ENCODE results near the gene SV2A. TPM values are rescaled to one million over a fixed set of nuclear protein-coding genes. Genes with fewer than 3 reads are reported as not detected.
"Not testable (repeated sequence)": the region's sequence is repeated elsewhere in the genome, so short reads cannot be mapped to it uniquely, and the experiment has no call there.

SV2A gene
- total RNA-seq, 1 donor from 2014 or later, result 0.07 TPM

GRCh38 chr1:149888247-149888998 lies 29.2 kb downstream of the SV2A start:
- H3K36me3 Mint-ChIP-seq (ENCODE audit: low read depth), result peaks cover 2% of the 10 kb centered on the region
- ATAC-seq (ENCODE audit: low read depth) (peak; percentile 29), DNase-seq (peak; percentile 53)
- intact Hi-C loops (cut with micrococcal nuclease), result loop anchor here (1.0 kb wide), 6 partner anchors 11 to 346 kb away; partner anchors contain the start of genes BOLA1 and SF3B4
- H3K4me1 Mint-ChIP-seq, result no peaks in the 10 kb centered on the region
- H3K27ac Mint-ChIP-seq, result no peak overlapping the region
- TF ChIP-seq CTCF (IDR thresholded peaks at IDR 0.05), result peak; percentile 54
- ChIA-PET CTCF (interaction anchor here (0.6 to 2.1 kb wide), 11 partner anchors 11 to 299 kb away, joined by 3 to 10 read pairs (median 3); partner anchors contain the start of gene BOLA1), POLR2A (interaction anchor here (0.5 to 7.3 kb wide), 38 partner anchors 9 to 988 kb away, joined by 3 to 311 read pairs (median 8); partner anchors contain the start of genes ANP32E, APH1A, ARNT and BOLA1)
- H3K4me3 Mint-ChIP-seq, result no peak overlapping the region
- no peaks in the 10 kb centered on the region for H3K9me3 Mint-ChIP-seq
- no peaks in the 10 kb centered on the region for H3K27me3 Mint-ChIP-seq

DNA sequence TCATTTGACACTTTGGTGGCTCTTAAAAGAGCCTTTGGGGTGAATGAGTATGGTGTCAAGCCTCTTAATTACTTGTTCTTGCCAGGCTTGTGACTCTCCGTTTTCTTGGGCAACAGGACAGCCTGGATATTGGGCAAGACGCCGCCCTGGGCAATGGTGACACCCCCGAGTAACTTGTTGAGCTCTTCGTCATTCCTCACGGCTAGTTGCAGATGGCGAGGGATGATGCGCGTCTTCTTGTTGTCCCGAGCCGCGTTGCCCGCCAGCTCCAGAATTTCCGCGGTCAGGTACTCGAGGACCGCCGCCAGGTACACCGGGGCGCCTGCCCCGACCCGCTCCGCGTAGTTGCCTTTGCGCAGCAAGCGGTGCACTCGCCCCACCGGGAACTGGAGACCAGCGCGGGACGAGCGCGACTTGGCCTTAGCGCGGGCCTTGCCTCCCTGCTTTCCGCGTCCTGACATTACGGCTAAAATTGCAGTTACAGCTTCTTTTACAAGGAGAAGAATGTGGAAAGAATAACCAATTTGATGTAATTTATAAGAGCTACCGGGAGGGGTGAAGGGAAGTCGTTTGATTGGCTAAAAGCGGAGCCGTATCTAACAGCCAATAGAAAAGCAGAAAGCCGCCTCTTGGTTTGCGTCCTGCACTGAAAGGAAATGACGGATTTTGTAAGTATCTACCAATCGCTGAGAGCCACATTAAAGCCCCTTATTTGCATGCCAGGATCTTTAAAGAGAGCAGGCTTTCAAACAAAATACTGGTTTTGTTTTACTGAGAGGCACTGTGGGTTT lies 30.0 kb downstream of the SV2A start:
- ATAC-seq (ENCODE audit: low read depth) (peak; percentile 59), DNase-seq (peak; percentile 69)
- Mint-ChIP-seq H3K4me1 (no peaks in the 10 kb centered on the region), H3K4me3 (no peak overlapping the region), H3K36me3 (ENCODE audit: low read depth) (peaks cover 2% of the 10 kb centered on the region), H3K9me3 (no peaks in the 10 kb centered on the region), H3K27ac (no peak overlapping the region), H3K27me3 (no peaks in the 10 kb centered on the region)
- ChIA-PET POLR2A (interaction anchor here (0.6 to 7.3 kb wide), 49 partner anchors 9 to 1572 kb away, joined by 3 to 311 read pairs (median 6); partner anchors contain the start of genes ANP32E, APH1A, ARNT and BOLA1), CTCF (interaction anchor here (0.6 to 2.1 kb wide), 9 partner anchors 12 to 300 kb away, joined by 3 to 10 read pairs (median 3); partner anchors contain the start of gene BOLA1)
- no peak for TF ChIP-seq CTCF (IDR thresholded peaks at IDR 0.05)
- intact Hi-C loops (cut with micrococcal nuclease), result loop anchor here (1.0 kb wide), 6 partner anchors 12 to 347 kb away; partner anchors contain the start of genes BOLA1 and SF3B4

- POLR2A ChIA-PET, result interaction anchor here (0.6 to 7.3 kb wide), 45 partner anchors 10 to 1572 kb away, joined by 3 to 311 read pairs (median 7); partner anchors contain the start of genes ANP32E, APH1A, ARNT and BOLA1
- H3K36me3 Mint-ChIP-seq (ENCODE audit: low read depth); H3K27ac Mint-ChIP-seq; H3K27me3 Mint-ChIP-seq; H3K9me3 Mint-ChIP-seq; H3K4me3 Mint-ChIP-seq; DNase-seq; ATAC-seq (ENCODE audit: low read depth); intact Hi-C loops (cut with micrococcal nuclease); H3K4me1 Mint-ChIP-seq: not testable (repeated sequence)
- CTCF ChIA-PET, result interaction anchor here (1.0 to 2.1 kb wide), 4 partner anchors 42 to 300 kb away, joined by 3 to 10 read pairs (median 4); no protein-coding TSS in a partner anchor
Measured at GRCh38 chr1:149887196-149887455, 30.5 kb downstream of the SV2A start.

- Mint-ChIP-seq H3K9me3 (no peaks in the 10 kb centered on the region), H3K4me1 (peaks cover 2% of the 10 kb centered on the region), H3K4me3 (no peak overlapping the region), H3K27me3 (no peaks in the 10 kb centered on the region), H3K27ac (no peak overlapping the region), H3K36me3 (ENCODE audit: low read depth) (peaks cover 2% of the 10 kb centered on the region)
- ChIA-PET POLR2A (interaction anchor here (0.6 to 7.3 kb wide), 42 partner anchors 9 to 1573 kb away, joined by 3 to 311 read pairs (median 8); partner anchors contain the start of genes ANP32E, BOLA1, CIART and ENSA), CTCF (interaction anchor here (2.1 kb wide), 1 partner anchor 301 kb away, joined by 10 read pairs; no protein-coding TSS in a partner anchor)
- ATAC-seq (ENCODE audit: low read depth) (peak; percentile 69), DNase-seq (peak; percentile 74)
- TF ChIP-seq CTCF (IDR thresholded peaks at IDR 0.05), result no peak
- intact Hi-C loops (cut with micrococcal nuclease), result loop anchor here (1.0 kb wide), 1 partner anchor 181 kb away; the partner anchor contains the start of gene VPS45
Measured at GRCh38 chr1:149886396-149887195, 31.0 kb downstream of the SV2A start.

DNA sequence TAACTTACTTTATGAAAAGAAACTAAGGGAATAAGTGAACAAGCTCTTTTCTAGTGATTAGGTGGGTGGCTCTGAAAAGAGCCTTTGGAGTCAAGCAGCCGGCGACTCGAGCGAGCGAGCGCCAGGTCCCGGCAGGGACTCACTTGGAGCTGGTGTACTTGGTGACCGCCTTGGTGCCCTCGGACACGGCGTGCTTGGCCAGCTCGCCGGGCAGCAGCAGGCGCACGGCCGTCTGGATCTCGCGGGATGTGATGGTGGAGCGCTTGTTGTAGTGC lies 31.6 kb downstream of the SV2A start:
- DNase-seq; H3K4me3 Mint-ChIP-seq; H3K9me3 Mint-ChIP-seq; H3K36me3 Mint-ChIP-seq (ENCODE audit: low read depth); H3K4me1 Mint-ChIP-seq; H3K27me3 Mint-ChIP-seq; H3K27ac Mint-ChIP-seq; ATAC-seq (ENCODE audit: low read depth): not testable (repeated sequence)
- POLR2A ChIA-PET, result interaction anchor here (0.5 to 7.3 kb wide), 31 partner anchors 9 to 1573 kb away, joined by 3 to 311 read pairs (median 12); partner anchors contain the start of genes ANP32E, BOLA1, CIART and OTUD7B
- CTCF ChIA-PET, result interaction anchor here (2.1 kb wide), 1 partner anchor 301 kb away, joined by 10 read pairs; no protein-coding TSS in a partner anchor
- intact Hi-C loops (cut with micrococcal nuclease), result loop anchor here (1.0 kb wide), 1 partner anchor 181 kb away; the partner anchor contains the start of gene VPS45

Measured in activated B cell treated with CpG ODN at 0.5 μM for 24 hours (primary cell).